HG02840 (cell line): ENCODE data around the gene FBXO45.
"Not testable (repeated sequence)": the region's sequence is repeated elsewhere in the genome, so short reads cannot be mapped to it uniquely, and the experiment has no call there.

ENCODE experiments used
- ATAC-seq: cut with Tn5 transposase; IDR thresholded peaks from one replicate; pipeline ENCODE4 v1.9.1; 2021; ENCODE audit warnings: mild to moderate bottlenecking, moderate library complexity, moderate number of reproducible peaks; ENCODE audit not compliant: unreplicated experiment, low FRiP score

FBXO45 gene

DNA sequence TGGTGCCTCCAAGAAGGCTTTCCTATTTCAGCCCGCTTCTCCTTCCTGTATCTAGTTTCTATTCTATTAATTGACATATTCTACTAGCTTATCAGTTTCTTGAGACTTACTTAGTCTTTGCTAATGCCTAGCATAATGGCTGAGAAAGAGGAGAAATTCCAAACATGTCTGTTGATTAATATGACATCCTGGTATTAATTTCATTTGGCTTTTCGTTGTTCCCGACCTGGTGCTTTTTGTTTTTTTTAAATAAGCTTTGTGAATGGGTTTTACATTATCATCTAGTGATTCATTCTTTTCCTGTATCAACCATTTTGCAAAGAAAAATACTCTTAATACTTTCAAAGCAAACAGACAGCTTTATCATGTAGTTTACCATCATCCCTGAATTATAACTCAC, 13.2 kb upstream of the FBXO45 start:
- no peak for ATAC-seq

DNA sequence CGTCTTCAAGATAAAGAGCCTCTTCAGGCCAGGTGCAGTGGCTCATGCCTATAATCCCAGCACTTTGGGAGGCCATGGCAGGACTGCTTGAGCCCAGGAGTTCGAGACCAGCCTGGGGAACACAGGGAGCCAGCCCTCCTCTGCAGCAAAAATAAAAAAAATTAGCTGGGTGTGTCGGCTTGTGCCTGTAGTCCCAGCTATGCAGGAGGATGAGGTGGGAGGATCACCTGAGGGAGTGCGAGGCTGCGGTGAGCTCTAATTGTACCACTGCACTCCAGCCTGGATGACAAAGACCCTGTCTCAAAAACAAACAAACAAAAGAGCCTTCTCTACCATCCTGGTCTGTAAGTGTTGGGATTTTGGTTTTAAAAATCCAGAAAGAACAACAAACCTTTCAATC, 11.2 kb upstream of the FBXO45 start:
- no peak for ATAC-seq

DNA sequence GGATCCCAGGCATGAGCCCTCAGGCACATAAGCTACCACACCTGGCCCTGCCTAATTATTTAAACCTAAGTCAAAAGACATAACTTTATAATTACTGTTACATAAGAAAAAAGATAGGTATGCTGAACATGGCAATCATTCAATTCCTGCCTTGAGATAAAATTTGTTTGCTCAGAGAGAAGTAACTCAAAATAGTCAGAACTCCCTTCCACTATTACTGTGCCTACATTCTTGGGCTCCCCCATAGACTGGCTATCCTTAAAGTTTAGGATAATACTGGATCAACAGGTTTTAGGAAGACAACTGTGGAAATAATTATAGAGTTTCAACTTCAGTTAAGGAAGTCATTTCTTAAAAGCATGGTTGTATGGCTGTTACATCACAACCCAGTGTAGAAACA, 10.0 kb upstream of the FBXO45 start:
- ATAC-seq, result no peak

DNA sequence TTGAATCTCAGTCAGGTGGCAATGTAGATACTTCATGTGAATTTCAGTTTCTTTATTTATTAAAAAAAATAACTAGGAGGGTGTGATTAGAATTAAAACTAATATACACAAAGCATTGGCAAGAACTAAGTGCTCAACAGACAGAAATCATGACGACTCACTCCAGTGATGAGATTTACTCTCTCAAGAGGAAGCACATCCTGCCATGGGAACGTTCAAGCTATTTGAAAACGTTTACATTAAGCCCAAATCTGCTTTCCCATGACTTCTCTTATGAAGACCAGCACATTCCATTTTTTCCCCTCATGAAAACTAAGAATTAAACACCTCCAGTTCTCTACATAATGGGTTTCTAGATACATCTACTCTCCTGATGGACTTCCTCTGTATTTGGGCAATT, 8.6 kb upstream of the FBXO45 start:
- ATAC-seq, result no peak

DNA sequence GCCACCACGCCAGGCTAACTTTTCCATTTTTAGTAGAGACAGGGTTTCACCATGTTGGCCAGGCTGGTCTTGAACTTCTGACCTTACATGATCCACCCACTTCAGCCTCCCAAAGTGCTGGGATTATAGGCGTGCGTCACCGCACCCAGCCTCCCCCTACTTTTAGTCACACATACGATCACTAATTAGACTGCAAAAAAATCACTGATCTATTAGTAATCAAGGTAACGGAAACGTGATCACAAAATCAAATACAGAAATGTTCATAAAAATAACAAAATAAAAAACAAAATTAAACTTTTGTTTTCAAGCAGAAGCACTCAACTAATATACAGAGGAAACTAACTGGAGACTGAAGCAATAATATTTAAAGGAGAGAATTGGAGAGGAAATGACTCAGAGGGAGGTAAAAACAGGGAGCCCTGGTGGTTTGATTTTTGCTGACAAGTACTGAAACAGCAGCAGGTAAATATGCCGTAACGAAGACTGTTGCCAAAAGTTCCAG, 4.7 kb upstream of the FBXO45 start:
- ATAC-seq, result no peak

DNA sequence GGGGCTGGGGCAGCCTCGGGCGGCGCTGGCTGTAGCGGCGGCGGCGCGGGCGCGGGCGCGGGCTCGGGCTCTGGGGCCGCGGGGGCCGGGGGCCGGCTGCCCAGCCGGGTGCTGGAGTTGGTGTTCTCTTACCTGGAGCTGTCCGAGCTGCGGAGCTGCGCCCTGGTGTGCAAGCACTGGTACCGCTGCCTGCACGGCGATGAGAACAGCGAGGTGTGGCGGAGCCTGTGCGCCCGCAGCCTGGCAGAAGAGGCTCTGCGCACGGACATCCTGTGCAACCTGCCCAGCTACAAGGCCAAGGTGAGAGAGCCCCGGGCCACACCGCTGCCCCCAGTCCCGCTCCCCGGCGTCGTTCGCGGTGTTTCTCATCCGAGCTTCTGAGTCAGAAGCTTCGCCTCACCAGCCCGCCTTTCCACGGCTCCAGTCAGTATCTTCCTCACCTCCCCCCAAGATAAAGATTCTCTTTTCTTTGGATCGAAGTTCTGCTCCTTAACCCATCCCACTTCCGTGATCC, 600 bp downstream of the FBXO45 start:
- peak; percentile 30 for ATAC-seq

DNA sequence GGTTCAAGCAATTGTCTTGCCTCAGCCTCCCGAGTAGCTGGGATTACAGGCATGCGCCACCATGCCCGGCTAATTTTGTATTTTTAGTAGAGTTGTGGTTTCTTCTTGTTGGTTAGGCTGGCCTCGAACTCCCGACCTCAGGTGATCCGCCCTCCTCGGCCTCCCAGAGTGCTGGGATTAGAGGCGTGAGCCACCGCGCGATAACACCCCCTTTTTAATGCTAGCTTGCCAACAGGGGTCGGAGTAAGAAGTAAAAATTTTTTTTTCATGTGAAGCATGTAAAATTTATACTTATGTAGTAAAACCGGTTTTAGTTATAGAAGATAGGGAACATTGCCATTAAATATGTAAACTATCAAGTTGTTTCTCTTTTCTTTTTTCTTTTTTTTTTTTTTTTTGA, 1.9 kb downstream of the FBXO45 start:
- ATAC-seq, result not testable (repeated sequence)

DNA sequence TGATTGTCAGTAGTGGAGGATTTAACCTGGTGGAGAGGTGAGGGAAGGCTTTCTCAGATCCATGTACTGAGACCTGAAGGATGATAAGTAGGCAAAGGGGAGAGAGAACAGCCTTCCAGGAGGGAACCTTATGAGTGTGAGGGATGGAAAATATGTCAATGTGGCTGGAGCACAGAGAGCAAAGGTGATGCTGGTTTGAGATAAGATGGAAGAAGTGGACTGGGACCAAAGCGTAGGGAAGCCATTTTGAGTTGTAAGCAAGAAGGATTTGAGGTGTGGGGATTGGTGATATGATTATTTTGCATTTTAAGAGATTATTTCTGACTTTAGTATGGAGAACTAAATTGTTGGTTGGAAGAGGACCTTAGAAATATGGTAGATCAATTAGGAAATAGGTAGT, 3.9 kb downstream of the FBXO45 start:
- ATAC-seq, result no peak

DNA sequence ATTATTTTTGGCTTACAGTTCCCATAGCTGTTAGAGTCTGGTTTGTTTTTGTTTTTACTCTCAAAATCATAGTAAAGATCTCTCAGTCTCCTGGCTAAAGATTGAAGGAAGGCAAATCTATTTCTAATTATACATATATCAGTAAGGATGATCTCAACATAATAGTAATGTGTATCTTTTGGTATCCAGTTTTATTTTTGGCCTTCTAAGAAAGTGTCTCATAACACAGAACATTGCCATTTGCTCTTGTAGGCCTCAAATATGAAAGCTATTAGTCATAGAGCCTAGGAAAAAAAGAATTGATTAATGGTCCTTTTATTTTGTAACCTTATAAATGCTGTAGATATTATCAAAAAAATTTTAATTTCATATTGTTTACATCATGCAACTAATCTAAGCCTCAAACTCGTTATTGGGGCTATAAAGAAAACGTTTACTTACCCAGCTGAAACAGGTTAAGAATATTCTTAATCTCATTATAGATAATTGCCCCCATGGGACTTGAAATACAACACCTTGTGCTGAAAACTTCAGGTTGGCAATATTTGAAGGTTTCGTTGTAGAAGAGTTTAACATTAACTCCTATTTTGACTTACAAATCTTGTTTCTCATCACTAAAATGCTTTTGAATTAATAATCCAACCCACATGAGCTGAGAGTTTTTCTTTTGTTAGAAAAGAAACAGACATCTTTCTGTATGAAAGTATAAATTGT, 16.7 kb downstream of the FBXO45 start:
- ATAC-seq, result no peak

DNA sequence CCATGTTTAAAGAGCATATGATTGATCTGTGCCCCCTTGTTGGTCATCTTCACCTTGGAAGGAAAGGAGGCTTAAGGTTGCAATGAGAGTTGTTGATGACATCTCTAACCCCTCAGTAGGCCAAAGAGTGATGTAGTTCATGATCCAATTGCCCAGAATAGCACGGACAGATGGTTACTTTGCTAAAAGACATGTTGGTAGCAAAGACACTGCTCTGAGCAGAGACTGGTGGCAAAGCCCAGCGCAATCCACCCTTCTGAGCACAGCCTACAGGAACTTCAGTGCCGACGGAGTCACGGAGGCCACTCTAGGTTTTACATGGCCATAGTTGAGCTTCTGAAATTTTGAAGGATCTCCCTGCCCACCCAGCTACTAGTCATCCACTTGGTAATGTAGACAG, 21.8 kb downstream of the FBXO45 start:
- no peak for ATAC-seq

DNA sequence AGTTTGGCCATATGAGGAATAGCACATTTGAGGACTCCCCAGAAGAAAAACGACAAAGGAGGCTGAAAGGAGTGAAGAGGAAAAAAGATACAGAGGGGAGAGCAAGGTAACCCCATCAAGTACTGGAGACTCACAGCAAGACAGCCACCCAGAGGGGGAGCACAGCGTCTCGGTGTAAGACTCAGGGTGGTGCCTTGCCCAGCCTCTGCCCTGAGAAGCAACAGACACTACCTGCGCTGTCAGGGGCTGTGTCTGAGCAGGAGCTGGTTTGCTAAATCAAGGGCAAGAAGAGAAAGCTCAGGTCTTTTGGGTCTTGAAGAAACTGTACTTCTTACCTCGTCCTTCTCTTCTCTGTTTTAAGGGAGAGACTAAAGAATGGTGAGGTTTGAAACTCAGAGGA, 27.9 kb downstream of the FBXO45 start:
- ATAC-seq, result no peak

DNA sequence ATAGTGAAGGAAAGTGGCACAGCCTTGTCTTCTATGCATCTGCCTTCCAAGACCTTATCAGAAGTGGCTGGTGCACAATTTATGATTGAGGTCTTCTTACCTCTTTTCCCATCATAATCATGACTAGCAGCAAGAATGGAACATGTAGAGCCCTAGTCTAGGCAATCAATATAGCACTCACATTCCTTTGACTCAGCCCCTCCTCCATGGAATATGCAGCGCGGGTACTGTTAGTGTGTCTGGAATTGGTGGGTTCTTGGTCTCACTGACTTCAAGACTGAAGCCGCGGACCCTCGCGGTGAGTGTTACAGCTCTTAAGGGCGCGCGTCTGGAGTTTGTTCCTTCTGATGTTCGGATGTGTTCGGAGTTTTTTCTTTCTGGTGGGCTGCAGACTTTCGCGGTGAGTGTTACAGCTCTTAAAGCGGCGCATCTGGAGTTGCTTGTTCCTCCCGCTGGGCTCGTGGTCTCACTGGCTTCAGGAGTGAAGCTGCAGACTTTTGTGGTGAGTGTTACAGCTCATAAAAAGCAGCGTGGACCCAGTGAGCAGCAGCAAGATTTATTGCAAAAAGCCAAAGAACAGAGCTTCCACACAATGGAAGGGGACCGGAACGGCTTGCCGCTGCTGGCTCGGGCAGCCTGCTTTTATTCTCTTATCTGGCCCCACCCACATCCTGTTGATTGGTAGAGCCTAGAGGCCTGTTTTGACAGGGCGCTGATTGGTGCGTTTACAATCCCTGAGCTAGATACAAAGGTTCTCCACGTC, 29.7 kb downstream of the FBXO45 start:
- ATAC-seq, result not testable (repeated sequence)

DNA sequence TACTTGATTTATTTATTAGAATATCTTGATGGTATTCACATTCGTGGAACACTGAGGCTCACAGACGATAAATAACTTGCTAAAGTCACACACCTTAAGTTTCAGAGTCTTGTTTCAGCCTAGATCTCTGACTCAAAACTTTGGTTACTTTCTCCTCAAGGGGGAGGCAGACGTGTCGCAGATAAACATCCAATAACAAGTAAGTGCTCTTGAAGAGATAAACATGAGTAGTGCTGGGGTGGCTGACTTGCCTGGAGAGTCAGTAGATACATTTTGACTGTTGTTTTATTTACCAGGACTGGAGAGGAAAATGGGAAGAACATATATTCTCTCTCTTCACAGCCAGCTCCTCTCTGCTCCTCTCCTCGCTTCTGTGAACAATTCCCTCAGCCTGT, 31.3 kb downstream of the FBXO45 start:
- no peak for ATAC-seq

DNA sequence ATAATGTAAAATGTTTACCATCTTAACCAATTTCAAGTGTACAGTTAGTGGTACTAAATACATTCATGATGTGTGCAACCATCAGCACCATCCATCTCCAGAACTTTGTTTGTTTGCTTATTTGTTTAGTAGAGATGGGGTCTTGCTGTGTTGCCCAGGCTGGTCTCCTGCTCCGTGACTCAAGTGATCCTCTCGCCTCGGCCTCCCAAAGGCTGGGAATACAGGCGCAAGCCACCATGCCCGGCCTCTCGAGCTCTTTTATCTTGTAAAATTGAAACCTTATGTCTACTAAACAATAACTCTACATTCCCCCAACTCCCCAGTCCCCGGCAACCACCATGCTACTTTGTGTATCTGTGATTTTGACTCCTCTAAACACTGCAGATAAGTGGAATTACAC, 31.9 kb downstream of the FBXO45 start:
- no peak for ATAC-seq

DNA sequence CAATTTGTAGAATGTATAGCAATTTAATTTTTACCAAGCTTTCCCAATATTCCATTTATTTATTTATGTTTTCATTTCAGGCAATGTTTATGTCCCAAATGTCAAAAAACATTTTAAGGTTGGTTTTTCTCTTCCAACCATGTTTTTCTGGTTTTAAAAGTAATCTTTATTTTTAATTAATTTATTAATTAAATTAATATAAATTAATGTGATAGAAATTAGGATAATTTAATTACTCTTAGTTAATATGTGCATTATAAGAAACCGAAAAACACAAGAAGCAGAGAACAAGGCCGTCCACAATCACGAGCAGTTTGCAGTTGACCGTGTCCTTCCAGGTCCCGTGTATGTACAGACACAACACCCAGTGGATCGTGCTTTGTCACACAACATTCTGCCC, 34.2 kb downstream of the FBXO45 start:
- ATAC-seq, result no peak

DNA sequence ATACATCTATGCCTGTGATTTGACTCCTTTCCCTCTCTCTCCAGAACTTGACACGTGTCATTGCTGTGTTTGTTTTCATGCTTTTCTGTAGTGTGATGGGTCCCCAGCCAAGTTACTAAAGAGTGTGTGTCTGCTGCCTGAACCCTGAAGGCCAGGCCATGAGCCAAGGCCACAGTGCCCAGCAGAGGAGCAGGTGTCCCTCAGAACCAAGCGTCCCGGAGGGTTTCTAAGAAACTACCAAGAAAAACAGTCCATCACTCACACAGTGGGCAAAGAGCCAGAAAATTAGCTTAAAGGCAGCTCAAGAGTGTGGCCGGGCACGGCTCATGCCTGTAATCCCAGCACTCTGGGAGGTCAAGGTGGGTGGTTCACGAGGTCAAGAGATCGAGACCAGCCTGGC, 35.2 kb downstream of the FBXO45 start:
- no peak for ATAC-seq

DNA sequence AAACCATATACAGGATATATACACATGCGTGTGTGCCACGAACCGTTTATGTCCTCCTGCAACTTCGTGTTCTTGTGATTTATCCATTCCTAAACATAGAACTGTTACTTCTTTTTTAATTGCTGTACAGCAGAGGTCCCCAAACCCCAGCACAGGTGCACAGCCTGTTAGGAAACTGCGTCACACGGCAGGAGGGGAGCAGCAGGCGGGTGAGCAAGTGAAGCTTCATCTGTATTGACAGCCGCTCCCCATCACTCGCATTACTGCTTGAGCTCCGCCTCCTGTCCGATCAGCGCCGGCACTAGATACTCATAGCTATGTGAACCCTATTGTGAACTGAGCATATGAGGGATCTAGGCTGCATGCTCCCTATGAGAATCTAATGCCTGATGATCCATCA, 36.1 kb downstream of the FBXO45 start:
- ATAC-seq, result no peak

DNA sequence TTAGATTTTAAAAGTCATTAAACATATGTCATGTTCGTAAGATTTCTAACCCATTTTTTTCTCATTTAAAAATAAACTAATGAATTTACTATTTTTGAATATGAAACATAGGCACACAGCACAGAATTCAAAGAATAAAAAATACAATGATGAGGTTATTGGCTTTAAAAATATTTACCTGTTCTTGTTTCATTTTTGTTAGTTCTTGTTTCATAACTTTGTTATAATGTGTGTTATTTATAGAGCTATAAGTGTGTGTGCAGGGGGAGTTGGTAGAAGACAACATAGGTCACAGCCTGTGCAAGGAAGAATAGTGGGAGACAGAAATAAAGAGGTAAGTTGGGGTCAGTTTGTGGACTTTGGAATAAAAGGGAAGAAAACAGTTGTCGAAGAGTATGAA, 40.2 kb downstream of the FBXO45 start:
- ATAC-seq, result no peak

DNA sequence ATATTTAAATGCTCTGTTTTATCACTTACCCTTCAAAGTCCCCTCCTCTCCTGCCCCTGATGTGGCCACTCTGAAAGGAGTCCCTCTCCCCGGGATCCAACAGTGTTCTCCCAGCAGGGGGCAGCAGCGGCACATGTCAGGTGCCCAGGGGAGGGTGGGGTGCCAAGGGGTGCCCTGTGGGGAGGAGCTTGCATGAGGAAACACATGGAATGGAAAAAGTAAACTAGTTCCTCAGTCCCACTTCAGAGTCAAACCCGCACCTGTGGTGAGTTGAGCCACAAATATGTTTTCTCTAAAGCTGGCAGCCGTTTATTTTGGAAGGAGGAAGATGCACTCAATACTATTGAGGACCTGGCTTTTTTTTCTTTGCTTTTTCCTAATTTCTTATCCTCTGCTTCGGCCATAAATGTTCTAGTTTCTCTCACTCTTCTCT, 40.9 kb downstream of the FBXO45 start:
- no peak for ATAC-seq

DNA sequence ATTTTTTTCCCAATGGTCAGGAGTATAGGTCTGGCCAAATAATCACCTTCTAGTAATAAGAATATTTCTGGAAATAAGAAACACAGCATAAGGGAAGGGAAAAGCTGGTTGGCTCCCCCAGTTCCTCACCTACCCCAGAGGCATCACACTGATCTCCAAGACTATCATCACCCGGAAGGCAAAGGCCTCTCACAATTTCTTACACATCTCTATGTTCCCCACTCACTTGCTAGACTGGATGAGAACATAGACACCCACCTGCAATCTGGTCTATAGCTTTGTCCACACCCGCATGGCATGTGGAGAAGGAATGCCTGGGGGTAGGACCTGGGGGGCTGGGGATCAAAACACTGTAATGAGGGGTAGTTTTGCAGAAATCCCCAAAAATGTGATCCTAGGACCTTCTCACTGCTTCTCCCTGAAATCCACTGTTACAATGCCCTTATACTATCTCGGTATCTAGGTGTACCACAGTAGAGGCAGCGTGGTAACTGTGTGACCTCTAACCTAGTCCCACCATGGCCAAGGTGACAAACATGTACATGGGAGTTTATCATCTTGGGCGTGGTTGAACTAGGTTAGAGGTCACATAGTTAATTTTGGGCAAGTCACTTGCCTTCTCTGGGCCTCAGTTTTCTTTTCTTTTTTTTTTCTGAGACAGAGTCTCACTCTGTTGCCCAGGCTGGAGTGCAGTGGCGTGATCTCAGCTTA, 41.5 kb downstream of the FBXO45 start:
- no peak for ATAC-seq
